ENCODE data around the gene HMG20A.

HMG20A gene

DNA sequence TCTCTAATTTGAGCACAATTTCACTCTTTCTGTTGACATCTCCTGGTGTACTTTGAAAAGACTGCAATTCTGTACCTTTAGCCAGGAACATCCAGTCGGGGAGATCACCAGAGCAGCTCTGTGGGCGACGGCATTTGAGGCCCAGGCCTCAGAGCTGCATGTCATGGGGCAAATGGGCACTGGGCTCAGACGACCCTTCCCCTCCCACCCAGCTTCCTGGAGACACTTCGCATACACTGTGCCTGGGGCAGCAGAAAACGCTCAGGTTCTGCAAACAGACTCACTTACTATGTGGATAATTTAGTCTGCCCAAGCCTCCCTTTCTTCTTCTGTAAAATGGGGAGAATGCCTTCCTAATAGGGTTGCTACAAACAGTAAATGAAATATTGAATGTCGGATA, 96.9 kb downstream of the HMG20A start:
- DNase-seq (ENCODE audit: low read depth, low spot score) = no peak

- DNase-seq (ENCODE audit: low read depth, low spot score) = no peak
These were observed 97.8 kb downstream of the HMG20A start for GRCh38 chr15:77518458-77518857.

DNA sequence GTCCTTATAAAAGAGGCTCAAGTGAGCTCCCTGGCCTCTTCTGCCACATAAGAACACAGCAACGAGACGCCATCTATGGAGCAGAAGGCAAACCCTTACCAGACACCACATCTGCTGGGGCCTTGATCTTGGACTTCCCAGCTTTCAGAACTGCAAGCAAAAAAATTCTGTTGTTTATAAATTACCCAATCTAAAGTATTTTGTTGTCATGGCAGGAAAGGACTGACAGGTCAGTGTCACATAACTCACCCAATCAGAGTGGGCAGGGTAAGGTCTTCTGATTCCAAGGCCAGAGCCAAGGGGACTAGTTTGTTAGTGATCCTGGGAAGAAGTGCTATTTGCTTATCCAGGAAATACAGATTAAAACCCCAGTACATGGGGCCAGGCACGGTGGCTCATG, 98.9 kb downstream of the HMG20A start:
- no peak for DNase-seq (ENCODE audit: low read depth, low spot score)

DNA sequence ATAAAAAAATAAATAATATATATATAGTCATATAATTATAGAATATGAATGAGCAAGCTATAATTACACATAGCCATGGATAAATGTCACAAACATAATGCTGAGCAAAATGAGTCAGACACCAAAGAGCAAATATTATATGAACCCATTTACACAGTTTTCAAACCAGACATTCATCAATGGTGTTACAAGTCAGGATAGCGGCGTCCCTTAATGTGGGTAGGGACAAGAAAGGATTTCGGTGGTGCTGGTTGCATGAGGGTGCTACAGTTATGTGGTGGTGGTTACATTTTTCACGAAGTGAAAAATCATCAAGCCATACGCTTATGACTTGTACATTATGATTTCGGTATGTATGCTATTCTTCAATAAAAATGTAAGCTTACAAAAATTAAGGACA, 100.5 kb downstream of the HMG20A start:
- no peak for DNase-seq (ENCODE audit: low read depth, low spot score)

DNA sequence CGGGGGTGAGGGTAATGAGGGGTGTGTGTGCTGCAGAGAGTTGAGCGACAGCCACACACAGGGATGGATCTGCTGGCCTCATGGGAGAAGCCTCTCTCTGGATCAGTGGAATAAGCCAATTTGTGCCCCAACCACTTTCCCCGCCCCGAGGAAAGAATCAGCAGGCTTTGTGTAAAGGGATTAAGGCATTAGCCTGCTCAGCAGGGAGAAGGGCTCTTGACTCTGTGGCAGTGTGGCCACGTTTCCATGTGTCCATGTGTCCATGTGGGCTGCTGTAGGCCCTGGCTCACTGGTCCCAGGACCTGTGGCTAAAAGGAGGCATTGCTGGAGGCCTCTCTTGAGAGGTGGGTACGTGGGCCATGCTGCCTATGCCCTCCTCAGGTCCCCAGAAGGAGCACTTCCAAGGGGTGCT, 104.7 kb downstream of the HMG20A start:
- no peak for DNase-seq (ENCODE audit: low read depth, low spot score)

GRCh38 chr15:77525907-77526594, 105.4 kb downstream of the HMG20A start:
- DNase-seq (ENCODE audit: low read depth, low spot score) = no peak

DNA sequence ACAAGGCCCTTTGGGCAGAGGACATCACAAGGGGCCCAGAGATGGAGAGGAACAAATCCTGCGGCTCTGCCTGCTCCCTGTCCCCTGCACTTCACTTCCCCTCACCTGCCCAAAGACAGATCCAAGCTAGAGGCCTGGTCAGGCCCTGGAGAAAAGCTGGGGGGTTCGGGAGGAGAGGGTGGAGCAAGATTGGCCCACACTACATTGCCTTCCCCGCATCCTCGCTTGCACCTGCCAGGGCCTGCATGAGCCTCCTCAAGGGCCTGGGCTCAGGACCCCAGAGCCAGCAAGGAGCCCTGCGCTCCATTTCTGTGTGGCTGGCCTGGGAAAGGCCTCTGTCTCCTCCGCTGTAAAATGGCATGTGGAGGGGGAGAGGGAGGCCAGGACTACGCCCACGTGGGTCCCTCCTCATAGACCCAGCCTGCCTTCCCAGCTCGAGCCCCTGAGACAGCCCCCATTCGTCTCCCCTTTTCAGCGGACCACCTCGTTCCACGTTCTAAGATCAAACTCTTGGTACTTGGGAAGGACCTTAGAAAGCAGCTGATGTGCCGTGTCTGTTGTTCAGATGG, 106.0 kb downstream of the HMG20A start:
- no peak for DNase-seq (ENCODE audit: low read depth, low spot score)

DNA sequence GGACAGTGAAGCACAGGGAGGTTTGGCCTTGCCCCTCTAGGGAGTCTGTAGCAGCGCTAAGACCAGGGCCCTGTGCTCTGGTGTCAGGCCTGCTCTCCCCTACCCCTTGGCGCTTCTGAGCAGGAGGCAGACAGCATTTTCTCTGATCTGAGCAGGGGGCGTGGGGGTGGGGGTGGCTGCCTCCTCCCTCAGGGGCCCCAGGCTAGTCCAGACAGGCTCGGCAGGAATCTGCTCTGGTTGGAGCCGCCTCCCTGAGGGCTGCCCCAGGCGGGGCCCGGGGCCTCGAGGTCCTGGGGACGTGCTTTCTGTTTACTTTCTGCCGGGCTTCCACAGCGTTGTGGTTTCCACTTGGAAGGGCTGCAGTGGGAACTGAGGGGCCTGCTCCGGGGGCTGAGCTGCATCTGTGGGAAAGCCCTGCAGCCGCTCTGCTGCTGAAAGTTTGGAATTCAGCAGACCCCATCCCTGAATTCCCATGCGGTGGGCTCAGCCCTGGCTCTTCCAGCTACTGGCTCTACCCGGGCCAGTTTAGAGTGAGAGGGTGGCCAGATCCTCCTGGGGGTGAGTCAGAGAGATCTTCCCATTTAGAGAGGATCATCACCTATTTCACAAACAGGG, 106.6 kb downstream of the HMG20A start:
- peak; percentile 85 for DNase-seq (ENCODE audit: low read depth, low spot score)

DNA sequence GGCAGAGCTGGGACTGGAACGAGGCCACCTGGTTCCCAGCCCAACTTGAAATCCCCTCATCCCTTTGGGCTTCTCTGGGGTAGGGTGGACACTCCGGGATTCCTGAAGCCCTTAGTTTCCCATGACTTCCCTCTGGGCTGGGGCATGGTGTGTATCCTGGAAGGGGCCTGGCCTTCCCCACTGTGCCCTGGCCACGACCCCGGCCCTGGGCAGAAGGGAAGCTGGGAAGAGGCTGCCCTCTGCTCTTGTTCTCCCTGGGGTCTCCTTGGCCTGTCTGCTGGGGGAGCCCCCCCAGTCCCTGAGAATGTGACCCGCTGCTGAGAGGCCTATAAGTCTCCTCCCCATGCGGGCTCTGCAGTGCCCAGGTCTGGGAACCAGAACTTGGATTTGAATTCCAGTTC, 107.1 kb downstream of the HMG20A start:
- no peak for DNase-seq (ENCODE audit: low read depth, low spot score)

- no peak for DNase-seq (ENCODE audit: low read depth, low spot score)
These were observed 107.7 kb downstream of the HMG20A start for GRCh38 chr15:77528290-77528967.

DNA sequence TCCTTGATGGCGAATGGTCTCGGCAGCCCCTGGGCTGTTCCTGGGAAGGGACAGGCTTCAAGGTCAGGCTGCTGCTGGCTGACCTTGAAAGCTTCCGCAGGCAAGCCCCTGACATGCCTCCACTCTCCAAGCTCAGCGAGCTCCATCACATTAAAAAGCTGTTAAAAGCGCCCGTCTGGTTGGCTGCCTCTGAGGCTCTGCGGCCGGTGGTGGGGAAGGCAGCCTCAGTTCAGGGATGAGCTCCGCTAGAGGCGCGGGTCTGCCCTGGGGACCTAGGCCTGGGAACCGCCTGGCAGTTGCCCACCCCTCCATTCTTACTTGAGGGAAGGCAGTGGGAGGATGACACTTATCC, 108.3 kb downstream of the HMG20A start:
- DNase-seq (ENCODE audit: low read depth, low spot score) = no peak

DNA sequence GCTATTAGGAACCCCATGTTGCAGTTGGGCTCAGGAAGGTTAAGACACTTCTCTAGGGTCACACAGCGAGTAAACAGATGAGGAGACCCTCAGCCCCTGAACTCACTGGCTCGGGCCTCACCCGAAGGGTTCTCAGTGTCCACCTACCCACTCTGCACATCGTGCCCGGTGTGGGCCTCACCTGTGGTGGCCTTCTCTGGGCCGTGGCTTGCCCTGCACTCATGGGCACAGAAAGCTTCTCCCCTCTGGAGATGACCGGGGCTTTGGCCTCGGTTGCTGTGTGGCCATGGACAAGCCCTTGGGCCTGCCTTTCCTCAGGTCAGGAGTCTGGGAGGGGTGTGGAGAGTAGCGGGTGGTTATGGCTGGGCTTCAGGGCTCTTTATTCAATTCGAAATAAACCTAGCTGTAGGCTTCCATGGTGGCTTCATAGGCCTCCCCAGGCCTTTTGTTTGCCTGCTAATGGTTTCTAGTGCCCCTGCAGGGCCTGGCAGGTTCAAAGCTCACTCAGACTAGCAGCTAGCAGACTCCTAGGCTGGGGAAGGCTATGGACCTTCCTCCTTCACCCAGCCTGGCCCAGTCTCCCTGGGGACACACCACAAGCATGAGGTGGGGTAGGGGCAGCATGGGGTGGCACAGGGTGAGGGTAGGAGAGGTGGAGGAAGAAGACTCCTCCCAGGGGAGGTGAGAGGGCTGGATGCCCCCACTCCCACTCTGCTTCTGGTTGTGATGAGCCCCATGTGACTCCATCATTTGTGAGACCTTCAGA, 108.9 kb downstream of the HMG20A start:
- DNase-seq (ENCODE audit: low read depth, low spot score) = no peak

DNA sequence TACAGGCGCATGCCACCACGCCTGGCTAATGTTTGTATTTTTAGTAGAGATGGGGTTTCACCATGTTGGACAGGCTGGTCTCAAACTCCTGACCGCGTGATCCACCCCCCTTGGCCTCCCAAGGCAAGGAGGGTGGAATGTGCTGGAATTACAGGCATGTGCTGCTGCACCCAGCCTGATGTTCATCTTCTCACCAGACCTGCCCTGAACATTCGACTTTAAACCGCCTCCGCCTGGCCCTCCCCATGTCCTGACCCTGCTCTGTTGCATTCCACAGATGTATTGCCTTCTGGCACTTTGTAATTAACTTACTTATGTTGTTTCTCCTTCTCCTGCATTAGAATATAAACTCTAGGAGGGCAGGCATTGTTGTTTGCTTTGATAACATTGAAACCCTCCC, 109.9 kb downstream of the HMG20A start:
- no peak for DNase-seq (ENCODE audit: low read depth, low spot score)

DNA sequence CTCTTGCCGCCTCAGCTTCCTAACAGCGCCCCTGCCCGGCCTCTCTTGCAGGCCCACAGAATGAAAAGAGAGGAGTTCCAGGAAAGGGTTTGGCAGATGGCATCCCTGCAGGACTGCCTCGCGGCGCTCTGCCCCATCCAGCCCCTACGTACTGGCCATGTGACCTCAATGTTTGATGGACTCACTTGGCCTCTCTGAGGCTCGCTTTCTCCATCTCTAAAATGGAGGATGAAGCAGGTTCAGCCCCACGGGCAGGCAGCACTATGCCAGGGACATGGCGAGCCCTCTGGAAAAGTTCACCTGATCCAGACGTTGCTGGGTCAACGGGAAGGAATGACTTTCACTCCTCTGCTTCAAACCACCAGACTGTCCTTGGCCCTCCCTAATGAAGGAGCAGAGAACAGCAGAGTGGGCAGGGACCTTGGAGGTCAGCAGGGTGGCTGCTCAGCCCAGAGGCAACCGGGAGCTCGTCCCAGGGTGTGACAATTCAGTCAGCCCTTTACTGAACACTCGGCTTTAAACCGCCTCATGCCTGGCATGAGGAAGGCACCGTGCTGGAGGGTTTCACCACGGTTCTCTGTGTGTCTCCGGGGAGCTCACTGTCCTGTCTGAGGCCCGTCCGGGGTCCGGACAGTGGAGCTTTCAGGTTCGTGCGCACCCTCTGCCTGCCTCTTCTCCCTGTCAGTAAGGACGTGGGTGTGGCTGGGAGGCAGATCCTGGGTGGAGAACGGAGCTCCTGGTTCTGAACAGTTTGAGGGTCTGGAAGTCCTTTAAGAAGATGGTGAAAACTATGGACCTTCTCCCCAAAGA, 110.7 kb downstream of the HMG20A start:
- no peak for DNase-seq (ENCODE audit: low read depth, low spot score)

GRCh38 chr15:77532067-77532710, 111.5 kb downstream of the HMG20A start:
- DNase-seq (ENCODE audit: low read depth, low spot score) = no peak

DNA sequence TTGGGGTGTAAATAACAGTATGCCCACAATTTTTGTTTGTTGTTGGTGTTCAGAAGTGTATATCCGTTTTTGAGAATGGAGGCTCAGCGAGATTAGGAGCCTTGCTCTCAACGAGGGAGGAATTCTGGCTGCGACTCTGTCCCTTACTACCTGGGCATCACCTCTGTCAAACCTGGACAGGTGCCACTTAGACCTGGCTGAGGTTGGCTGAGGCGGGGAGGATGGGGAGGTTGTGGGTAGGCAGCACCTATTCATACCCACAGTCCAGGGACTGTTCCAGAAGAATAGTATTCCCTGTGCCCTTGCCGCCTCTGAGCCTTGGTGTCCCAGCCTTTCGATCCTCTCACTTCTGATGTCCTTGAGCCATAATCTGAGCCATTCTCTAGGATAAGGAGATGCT, 112.2 kb downstream of the HMG20A start:
- no peak for DNase-seq (ENCODE audit: low read depth, low spot score)

DNA sequence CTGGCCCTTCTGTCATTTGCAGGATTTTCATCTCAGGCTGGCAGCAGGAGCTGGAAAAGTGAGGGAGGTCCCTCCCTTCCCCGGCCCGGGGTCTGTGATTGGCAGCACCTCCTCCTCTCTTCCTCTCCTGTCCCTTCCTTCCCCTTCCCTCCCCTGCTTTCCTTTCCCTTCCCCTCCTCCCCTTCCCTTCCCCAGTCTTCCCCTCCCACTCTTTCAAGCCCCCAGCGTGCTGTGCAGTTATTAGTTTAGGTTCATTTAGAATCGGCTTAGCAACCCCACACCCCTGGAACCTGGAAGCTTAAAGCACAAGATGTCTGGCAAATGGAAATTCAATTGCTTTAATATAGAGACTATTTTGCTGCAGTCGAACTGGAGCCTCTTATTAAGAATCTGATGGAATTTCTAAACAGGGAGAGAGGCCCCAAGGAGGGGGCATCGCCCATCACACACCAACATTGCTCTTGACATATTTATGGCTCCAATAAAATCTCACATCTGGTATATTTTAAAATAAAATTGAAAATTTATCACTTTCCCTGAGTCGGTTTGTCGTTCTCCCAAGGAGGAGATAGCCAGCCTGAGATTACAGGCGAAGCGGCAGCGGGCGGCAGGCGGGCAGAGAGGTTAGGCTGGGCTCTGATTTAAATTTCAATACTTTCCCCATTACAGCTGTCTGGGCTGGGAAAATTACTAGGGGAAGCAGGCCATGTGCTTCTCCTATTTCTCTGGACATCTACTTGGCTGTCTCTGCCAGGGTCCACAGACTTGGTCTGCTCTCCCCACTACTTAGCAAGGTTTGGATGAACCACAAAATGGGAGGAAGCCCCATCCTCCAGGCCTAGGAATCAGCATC, 113.1 kb downstream of the HMG20A start:
- no peak for DNase-seq (ENCODE audit: low read depth, low spot score)
